ENCODE measurements around the gene MARCHF3.

GRCh38 chr5:126899476-126899875, 130.9 kb downstream of the MARCHF3 start:
- TF ChIP-seq CTCF (conservative IDR thresholded peaks at IDR 0.05; ENCODE audit: low read depth, low read length) (no peak), EZH2 (IDR thresholded peaks at IDR 0.05; ENCODE audit: borderline replicate concordance, low read depth, low read length, poor library complexity, severe bottlenecking) (no peak)

All from A673 (cell line).